Stimulated activated CD8-positive, alpha-beta memory T cell treated with anti-CD3 and anti-CD28 coated beads, Interleukin-7, amount 100 ng/mL, for 1 hour (primary cell): ENCODE measurements around the gene SLC6A2.
"Not testable (repeated sequence)": the region's sequence is repeated elsewhere in the genome, so short reads cannot be mapped to it uniquely, and the experiment has no call there.

ENCODE experiments used
- DNase-seq, 2 donors: peaks; one replicate each; pipeline ENCODE4 v3.0.0-alpha.2; 2020; ENCODE audit warnings: low read depth in 2 of 2

SLC6A2 gene

DNA sequence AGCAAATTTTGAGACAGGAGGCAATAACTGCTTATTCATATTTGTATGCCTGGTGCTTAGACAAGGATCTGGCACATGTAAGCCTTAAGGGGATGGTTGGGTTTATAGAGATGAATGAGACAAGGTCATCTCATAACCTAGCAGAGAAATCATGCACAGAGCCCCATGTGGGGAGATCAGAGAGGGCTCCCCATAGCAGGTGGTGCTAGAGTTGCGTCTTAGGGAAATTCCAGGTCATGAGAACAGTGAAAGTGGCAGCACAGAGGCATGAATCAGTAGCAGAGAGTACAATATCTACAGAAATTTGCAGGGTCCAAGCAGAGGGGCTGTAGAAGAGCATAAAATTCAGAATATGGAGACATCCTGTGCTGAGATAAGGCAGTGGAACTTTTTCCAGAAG lies 57.3 kb downstream of the SLC6A2 start:
- no peak for DNase-seq

DNA sequence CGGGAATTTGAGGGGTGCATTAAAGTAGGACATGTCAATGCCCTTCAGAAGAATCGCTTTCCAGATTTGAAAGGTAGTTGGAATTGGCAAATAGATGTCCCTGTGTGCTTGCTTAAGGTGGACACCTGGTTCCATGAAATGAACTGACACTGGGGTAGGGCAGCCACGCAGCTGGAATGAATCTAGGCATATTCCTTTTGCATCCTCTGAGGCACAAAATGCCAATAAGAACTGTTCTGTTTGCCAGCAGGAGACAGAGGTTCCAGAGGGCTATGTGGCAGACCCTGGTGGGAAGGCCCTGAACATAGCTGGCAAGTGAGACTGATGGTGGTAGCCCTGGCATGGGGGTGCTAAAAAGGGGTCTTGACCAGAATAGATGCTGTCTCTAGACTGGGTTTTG lies 61.5 kb downstream of the SLC6A2 start:
- DNase-seq = no peak

DNA sequence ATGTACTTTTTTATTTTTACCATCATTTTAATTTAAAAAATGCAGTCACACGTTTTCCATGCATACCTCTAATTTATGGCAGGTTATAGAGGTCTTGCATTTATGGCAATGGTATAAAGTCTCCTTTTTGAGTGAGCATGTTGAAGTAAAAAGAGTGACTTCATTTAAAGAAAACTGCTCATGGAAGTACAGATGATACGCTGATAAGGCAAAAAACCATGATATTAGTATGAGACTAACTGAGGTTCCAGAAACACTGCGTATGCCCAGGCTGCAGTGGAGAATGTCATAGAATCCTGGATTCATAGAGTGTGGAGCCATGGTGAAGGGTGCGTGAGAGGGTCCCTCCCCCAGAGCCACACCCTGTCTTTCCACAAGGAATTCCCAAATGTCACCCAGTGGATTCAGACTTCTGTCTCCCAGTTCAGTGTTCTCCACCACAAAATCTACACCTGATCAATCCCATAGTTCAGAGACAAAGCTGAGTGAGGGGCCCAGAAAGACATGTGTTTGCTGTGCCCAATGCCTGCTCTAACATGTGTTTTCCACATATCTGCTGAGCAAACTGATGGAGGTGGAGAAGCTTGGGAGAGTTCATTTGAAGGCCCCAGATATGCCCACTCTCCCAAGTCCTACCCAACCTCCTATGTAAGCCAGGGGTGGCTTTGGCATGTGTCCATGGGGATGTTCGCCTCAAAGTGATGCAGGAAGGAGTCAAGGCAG lies 69.4 kb downstream of the SLC6A2 start:
- no peak for DNase-seq

DNA sequence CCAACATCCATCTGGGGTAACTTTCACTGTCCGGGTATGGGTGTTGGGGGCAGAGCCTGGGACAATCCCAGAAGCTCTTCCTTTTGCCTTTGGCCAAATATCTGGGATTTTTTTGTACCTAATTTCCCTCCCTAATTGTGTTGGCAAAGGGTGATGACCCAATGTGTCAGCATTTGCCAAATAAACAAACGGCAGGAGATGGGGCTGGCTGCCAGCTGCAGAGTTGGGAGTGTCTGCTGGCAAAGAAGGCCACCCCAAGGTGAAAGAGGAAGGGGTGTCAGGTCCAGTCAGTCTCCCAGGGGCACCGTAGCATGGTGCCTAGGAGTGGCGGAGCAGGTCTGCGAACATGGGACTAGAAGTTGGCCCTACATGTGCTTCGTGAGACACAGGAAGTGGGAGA lies 73.0 kb downstream of the SLC6A2 start:
- no peak for DNase-seq

DNA sequence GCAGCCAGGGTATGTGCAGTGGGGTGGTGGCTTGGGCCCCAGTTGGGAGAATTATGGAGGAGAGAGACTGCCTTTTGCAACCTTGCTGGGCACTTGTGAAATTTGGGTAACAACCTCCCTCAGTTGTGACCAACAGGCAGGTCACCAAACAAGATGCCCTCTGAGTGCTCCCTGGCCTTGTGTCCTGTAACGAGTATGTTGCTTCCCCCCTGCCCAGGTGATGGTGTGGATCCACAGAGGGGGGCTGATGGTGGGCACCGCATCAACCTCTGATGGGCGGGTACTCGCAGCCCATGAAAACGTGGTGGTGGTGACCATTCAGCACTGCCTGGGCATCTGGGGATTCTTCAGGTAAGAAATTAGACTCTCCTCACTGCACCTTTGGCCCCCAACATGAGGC lies 74.3 kb downstream of the SLC6A2 start:
- no peak for DNase-seq

DNA sequence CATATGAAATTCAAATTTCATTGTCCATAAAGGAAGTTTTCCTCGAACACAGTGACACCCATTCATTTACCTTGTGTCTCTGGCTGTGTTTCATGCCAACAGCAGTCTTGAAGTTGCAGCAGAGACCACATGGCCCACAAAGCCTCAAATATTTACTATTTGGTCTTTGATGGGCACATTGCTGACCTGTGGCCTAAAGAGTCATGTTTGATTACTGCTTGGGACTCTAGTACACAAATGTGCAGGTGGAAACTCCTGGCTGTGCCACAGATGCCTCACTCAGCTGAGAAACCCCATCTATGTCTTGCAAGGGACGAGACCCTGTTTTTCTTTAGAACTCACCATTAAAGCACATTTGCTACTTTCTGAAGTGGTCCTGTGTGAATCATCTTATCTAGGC lies 76.7 kb downstream of the SLC6A2 start:
- DNase-seq = no peak

DNA sequence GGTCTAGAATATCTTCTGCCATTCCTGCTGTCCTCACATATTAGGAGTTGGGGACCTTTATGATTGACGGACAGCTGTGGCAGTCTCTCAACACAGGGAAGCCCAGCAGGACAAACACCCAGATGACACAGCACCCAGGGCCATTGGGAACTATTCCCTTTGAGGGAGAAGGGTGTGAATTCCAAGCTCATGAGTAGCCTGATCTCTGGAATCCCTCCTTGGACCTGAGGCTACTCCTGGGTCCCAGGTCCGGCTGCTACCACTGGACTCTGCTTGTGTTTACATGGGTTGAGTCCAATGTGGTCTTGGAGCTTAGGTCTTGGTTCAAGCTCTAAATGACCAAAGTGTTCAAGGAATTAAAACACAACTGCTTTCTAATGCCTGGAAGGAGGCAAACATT lies 78.9 kb downstream of the SLC6A2 start:
- no peak for DNase-seq

DNA sequence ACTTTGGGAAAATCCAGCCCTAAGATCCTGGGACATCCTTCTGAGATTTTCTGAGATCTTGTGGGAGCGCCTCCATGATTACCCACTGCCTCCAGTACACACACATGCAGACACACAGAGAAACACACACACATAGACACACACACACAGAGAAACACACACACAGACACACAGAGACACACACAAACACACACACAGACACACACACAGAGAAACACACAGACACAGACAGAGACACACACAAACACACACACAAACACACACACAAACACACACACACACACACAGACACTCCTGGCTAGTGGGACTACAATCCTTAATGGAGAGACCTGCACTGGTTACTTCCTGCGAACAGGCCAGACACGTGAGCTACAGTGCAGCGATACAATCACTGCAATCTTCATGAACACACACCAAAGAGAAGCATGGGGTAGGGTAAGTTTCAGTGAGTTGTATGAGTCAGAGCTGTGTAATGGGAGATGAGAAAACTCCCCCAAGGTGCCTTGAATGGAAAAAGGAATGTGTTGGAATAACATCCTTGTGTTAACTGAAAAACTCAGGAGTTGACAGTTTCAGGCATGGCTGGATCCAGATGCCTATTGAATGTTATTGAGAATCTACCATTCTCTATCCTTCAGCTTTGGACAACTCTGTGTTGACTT lies 79.5 kb downstream of the SLC6A2 start:
- no peak for DNase-seq

DNA sequence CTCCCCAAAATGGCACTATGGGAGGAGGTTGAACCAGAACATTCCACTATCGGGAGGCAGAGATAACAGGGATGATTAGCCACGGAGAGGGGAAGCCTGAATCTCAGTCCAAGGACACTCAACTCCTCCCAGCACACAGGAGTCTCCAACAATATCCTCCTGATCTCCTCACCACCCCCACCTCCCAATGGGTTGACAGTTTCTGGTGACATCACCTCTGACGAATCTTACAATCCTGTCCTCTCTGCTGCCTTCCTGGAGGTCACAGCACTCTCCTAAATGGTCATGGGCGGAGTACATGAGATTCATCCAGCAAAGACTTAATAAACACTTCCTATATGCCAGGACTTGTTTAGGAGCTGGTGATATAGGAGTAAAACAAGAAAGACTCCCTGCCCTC lies 80.9 kb downstream of the SLC6A2 start:
- DNase-seq = no peak

DNA sequence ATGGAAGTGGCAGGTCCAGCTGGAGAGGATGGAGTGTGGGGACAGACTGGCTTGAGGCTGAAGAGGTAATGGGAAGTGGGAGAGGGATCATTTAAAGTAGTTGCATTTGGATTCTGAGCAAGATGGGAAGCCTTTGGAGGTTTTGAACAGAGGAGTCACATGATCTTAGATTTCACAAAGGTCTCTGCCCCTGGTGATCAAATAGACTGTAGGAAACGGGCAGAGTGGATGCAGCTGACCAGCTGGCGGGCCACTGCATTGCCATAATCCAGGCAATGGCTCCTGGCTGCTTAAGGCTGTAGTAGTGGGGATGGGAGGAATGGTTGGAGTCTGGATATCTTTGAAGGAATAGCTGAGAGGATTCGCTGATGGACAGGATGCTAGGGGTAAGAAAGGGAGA lies 81.5 kb downstream of the SLC6A2 start:
- no peak for DNase-seq

DNA sequence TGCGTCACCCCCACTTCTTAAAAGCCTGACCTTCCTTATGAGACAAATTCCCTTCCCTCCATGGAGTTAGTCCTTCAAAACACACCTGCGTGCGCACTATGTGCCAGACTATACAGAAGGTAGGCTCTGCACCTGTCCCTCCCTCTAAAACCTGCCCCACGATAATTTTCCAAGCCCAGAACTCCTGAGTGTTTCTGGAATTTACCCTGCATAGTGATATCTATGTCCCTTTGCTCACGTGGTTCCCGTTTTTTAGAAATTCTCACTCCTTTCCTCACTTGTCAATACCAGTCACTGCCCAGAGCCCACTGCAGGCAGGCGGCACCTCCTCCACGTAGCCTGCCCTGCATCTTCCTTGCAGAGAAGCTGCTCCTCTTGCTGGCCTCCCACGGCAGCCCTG lies 82.2 kb downstream of the SLC6A2 start:
- DNase-seq = no peak

DNA sequence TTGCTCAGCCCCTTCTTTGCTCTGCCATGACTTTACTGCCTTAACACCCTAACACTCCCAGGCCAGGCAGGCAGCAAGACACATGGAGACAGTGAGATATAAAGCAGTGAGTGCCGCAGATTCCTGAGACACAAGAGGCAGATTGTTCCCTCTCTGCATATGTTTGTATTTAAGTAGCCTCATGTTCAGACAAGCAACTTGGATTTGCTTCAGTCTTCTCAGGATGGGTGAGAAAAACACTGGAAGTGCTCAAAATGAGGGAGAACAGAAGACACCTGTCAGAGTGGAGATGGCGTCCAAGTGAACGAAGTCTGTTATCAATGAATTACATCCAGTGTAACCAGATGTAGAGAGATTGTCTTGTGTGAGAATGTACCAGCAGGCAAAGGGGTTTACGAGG lies 90.3 kb downstream of the SLC6A2 start:
- DNase-seq = no peak

DNA sequence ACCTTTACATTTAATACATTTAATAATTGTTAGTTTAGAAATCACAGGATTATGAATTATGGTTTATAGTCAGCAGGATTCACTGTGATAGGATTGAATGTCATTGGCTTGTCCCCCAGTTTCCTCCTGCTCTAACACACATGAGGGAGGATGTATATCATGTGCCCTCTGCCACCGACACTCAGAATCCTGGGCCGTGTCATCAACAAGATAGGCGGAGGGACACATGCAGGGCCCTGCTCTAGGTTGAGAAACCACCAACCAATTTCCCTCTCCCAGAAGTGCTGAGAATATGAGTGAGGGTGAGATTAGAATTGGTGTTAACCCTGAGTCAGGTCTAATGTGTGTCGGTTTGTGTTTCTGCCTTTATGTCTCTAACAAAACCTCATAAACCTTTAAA lies 92.0 kb downstream of the SLC6A2 start:
- DNase-seq = no peak

DNA sequence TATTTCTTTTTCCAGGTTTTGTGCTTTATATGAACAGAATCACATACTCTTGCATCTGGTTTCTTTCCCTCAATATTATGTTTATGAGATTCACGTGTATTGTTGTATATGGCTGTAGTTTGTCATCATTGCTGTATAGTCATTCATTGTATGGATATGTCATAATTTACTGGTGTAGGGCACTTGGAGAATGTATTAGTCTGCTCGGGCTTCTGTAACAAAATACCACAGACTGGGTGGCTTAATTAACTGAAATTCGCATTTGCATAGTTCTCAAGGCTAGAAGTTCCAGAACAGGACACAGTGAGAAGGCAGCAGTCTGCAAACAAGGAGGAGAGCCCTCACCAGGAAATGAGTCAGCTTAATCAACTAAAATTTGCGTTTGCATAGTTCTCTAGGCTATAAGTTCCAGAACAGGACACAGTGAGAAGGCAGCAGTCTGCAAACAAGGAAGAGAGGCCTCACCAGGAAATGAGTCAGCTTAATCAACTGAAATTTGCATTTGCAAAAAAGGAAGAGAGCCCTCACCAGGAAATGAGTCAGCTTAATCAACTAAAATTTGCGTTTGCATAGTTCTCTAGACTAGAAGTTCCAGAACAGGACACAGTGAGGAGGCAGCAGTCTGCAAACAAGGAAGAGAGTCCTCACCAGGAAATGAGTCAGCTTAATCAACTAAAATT lies 96.8 kb downstream of the SLC6A2 start:
- DNase-seq = not testable (repeated sequence)

DNA sequence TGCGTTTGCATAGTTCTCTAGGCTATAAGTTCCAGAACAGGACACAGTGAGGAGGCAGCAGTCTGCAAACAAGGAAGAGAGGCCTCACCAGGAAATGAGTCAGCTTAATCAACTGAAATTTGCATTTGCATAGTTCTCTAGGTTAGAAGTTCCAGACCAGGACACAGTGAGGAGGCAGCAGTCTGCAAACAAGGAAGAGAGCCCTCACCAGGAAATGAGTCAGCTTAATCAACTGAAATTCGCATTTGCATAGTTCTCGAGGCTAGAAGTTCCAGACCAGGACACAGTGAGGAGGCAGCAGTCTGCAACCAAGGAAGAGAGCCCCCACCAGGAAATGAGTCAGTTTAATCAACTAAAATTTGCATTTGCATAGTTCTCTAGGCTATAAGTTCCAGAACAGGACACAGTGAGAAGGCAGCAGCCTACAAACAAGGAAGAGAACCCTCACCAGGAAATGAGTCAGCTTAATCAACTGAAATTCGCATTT lies 97.4 kb downstream of the SLC6A2 start:
- DNase-seq = not testable (repeated sequence)
